NCI-H1436 (cell line): ENCODE measurements around the gene MRFAP1.

Experiments
- DNase-seq: peaks from one replicate; lab custom pipeline; 2025; lab: John Stamatoyannopoulos, UW

MRFAP1 gene

GRCh38 chr4:6640292-6641163 is at the start of gene MRFAP1:
TSS of gene MRFAP1 (plus strand) at chr4:6640685. CDS start at chr4:6640863, 178 bp downstream.
- DNase-seq = peak; percentile 77

GRCh38 chr4:6591313-6591712 is 49.2 kb upstream of the MRFAP1 start:
- DNase-seq = peak; percentile 77

- no peak for DNase-seq
These were observed 48.7 kb upstream of the MRFAP1 start for GRCh38 chr4:6591781-6592180.

- DNase-seq = no peak
These were observed 47.5 kb upstream of the MRFAP1 start for GRCh38 chr4:6592804-6593563.

GRCh38 chr4:6594341-6594740 is 46.1 kb upstream of the MRFAP1 start:
- no peak for DNase-seq

GRCh38 chr4:6594826-6595355 is 45.6 kb upstream of the MRFAP1 start:
- DNase-seq = no peak

- DNase-seq = no peak
These were observed 44.5 kb upstream of the MRFAP1 start for GRCh38 chr4:6595897-6596537.

GRCh38 chr4:6596948-6597347 is 43.5 kb upstream of the MRFAP1 start:
- no peak for DNase-seq

- no peak for DNase-seq
These were observed 42.4 kb upstream of the MRFAP1 start for GRCh38 chr4:6598127-6598526.

GRCh38 chr4:6598641-6599040 is 41.8 kb upstream of the MRFAP1 start:
- no peak for DNase-seq

- no peak for DNase-seq
These were observed 38.7 kb upstream of the MRFAP1 start for GRCh38 chr4:6601661-6602250.

GRCh38 chr4:6602289-6602688 is 38.2 kb upstream of the MRFAP1 start:
- no peak for DNase-seq

GRCh38 chr4:6603128-6603527 is 37.4 kb upstream of the MRFAP1 start:
- no peak for DNase-seq

GRCh38 chr4:6605114-6605513 is 35.4 kb upstream of the MRFAP1 start:
- DNase-seq = no peak

GRCh38 chr4:6605605-6606004 is 34.9 kb upstream of the MRFAP1 start:
- no peak for DNase-seq

GRCh38 chr4:6606465-6607235 is 33.8 kb upstream of the MRFAP1 start:
- no peak for DNase-seq

GRCh38 chr4:6607368-6608055 is 33.0 kb upstream of the MRFAP1 start:
- no peak for DNase-seq

- DNase-seq = no peak
These were observed 31.6 kb upstream of the MRFAP1 start for GRCh38 chr4:6608758-6609414.

GRCh38 chr4:6609415-6610079 is 30.9 kb upstream of the MRFAP1 start:
- DNase-seq = no peak
